Panc1 (cell line): ENCODE measurements around the gene ITPR2. TPM values are rescaled to one million over a fixed set of nuclear protein-coding genes. Genes with fewer than 3 reads are reported as not detected.

ENCODE experiments used
- ATAC-seq: fragments of 200-7000 bp; cut with Tn5 transposase; 2 replicates; pipeline ENCODE4 v1.9.1; 2020; ENCODE audit warnings: mild to moderate bottlenecking, moderate library complexity
- BruUV-seq: library from RNA; stranded (reverse); fragments of 400-500 nt; replicated peaks from 2 replicates; lab custom pipeline; 2021; lab: Mats Ljungman, UMichigan
- CTCF ChIA-PET: fragments of 300-600 bp; sonication (Branson Sonifier 250); formaldehyde crosslinking; loops from one replicate; lab custom pipeline; 2022; ENCODE audit warnings: antibody characterized with exemption; lab: Charles Lee
- POLR2A ChIA-PET: fragments of 300-600 bp; sonication (Branson Sonifier 250); formaldehyde crosslinking; loops from one replicate; lab custom pipeline; 2022; ENCODE audit warnings: antibody characterized with exemption; lab: Charles Lee
- DNase-seq: peaks from one replicate; pipeline ENCODE4 v3.0.0-alpha.2; 2010; ENCODE audit warnings: low read depth, low spot score
- H3K27ac ChIP-seq: 2 replicates; pipeline ENCODE4 v1.5.1; 2011; ENCODE audit warnings: mild to moderate bottlenecking, low read length, inconsistent platforms
- H3K27me3 ChIP-seq: fragments of 200-500 bp; sonication (Bioruptor generic); 2 replicates; pipeline ENCODE4 v1.6.0; 2014; ENCODE audit warnings: low read length, inconsistent platforms; ENCODE audit not compliant: control insufficient read depth, insufficient read depth
- H3K36me3 ChIP-seq: fragments of 200-500 bp; sonication (Bioruptor generic); 2 replicates; pipeline ENCODE4 v1.5.1; 2014; ENCODE audit warnings: inconsistent platforms, mild to moderate bottlenecking, low read length, moderate library complexity; ENCODE audit not compliant: control insufficient read depth, insufficient read depth
- H3K4me1 ChIP-seq: 2 replicates; pipeline ENCODE4 v1.5.1; 2011; ENCODE audit warnings: inconsistent platforms, mild to moderate bottlenecking, low read length, moderate library complexity; ENCODE audit not compliant: control insufficient read depth, insufficient read depth
- H3K4me3 ChIP-seq, 2 experiments: 2 replicates each; pipeline ENCODE4 v1.5.1; 2011 to 2012; ENCODE audit warnings: low read depth in 2 of 2, low read length in 2 of 2, mild to moderate bottlenecking in 2 of 2, inconsistent platforms in 1 of 2, moderate library complexity in 1 of 2
- H3K9me3 ChIP-seq: fragments of 200-500 bp; sonication (Bioruptor generic); 2 replicates; pipeline ENCODE4 v1.5.1; 2014; ENCODE audit warnings: low read depth, mild to moderate bottlenecking, inconsistent platforms, low read length, moderate library complexity; ENCODE audit not compliant: control insufficient read depth, insufficient read depth
- POLR2AphosphoS5 ChIP-seq: IDR thresholded peaks from 2 replicates; pipeline ENCODE4 v1.6.1; 2012; ENCODE audit warnings: mild to moderate bottlenecking, low read depth, low read length, moderate library complexity
- SIN3A ChIP-seq: IDR thresholded peaks from 2 replicates; pipeline ENCODE4 v1.6.1; 2012; ENCODE audit warnings: low read depth, mild to moderate bottlenecking, low read length, moderate library complexity, borderline replicate concordance; ENCODE audit not compliant: insufficient read depth
- TCF7L2 ChIP-seq: IDR thresholded peaks from 2 replicates; pipeline ENCODE4 v1.6.1; 2011; ENCODE audit warnings: mild to moderate bottlenecking, low read depth, low read length, inconsistent platforms
- in situ Hi-C: cut with HindIII; loops from 2 replicates; pipeline ENCODE4 v1.10.0; 2016; ENCODE audit warnings: low sequenced_read_pairs, low pct_unique_long_range_greater_than_20kb
- intact Hi-C: fragments of 100-400 bp; cut with micrococcal nuclease; formaldehyde crosslinking; loops from one replicate; pipeline ENCODE4 v1.10.0; 2022; ENCODE audit not compliant: unreplicated experiment
- total RNA-seq: library from RNA; stranded (reverse); gene quantifications from one replicate; pipeline ENCODE4 v1.2.1, GENCODE V29; 2021; ENCODE audit not compliant: unreplicated experiment
- TF ChIP-seq, protein P1 (sequence below): fragments of 450-650 bp; IDR thresholded peaks from 2 replicates; pipeline ENCODE4 v1.5.1; 2017; ENCODE audit warnings: mild to moderate bottlenecking
- TF ChIP-seq, protein P2 (sequence below), 2 experiments: IDR thresholded peaks; 2 replicates each; pipeline ENCODE4 v1.6.1; 2011 to 2012; ENCODE audit warnings: low read depth in 2 of 2, control low read depth in 1 of 2, low read length in 1 of 2, mild to moderate bottlenecking in 1 of 2, moderate library complexity in 1 of 2; ENCODE audit not compliant: insufficient read depth in 1 of 2

The ITPR2 gene
- total RNA-seq, 1 experiment from 2014 or later, result 41.8 TPM

DNA sequence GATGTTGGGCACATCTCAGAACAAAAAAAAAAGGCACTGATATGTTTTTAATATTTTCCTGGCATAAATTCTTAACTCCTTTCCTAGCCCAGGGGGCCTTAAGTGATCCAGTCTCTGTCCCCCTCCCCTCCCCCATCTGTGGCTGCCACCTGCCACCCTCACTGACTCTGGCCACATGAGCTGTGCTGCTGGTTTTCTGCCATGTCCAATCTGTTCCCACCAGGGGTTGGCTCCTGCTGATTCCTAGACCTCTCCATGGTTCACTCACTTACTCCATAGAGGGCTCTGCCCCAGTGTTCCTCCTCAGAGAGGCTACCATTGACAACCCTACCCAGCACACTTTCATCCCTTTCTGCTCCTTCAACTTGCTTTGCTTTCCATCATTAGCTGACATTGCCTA lies 474.3 kb downstream of the ITPR2 start:
- Histone ChIP-seq H3K9me3 (no peaks in the 10 kb centered on the region), H3K27ac (no peak overlapping the region), H3K4me1 (no peaks in the 10 kb centered on the region), H3K27me3 (no peaks in the 10 kb centered on the region), H3K36me3 (no peaks in the 10 kb centered on the region), H3K4me3 (no peak overlapping the region)
- POLR2A ChIA-PET, result interaction anchor here (0.7 kb wide), 2 partner anchors 69 to 84 kb away, joined by 3 to 4 read pairs; no protein-coding TSS in a partner anchor
- DNase-seq (no peak), ATAC-seq (no peak)
- TF ChIP-seq, protein P1, sequence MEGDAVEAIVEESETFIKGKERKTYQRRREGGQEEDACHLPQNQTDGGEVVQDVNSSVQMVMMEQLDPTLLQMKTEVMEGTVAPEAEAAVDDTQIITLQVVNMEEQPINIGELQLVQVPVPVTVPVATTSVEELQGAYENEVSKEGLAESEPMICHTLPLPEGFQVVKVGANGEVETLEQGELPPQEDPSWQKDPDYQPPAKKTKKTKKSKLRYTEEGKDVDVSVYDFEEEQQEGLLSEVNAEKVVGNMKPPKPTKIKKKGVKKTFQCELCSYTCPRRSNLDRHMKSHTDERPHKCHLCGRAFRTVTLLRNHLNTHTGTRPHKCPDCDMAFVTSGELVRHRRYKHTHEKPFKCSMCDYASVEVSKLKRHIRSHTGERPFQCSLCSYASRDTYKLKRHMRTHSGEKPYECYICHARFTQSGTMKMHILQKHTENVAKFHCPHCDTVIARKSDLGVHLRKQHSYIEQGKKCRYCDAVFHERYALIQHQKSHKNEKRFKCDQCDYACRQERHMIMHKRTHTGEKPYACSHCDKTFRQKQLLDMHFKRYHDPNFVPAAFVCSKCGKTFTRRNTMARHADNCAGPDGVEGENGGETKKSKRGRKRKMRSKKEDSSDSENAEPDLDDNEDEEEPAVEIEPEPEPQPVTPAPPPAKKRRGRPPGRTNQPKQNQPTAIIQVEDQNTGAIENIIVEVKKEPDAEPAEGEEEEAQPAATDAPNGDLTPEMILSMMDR, result no peak
- TF ChIP-seq SIN3A (no peak), POLR2AphosphoS5 (no peak), TCF7L2 (no peak)
- TF ChIP-seq, protein P2, sequence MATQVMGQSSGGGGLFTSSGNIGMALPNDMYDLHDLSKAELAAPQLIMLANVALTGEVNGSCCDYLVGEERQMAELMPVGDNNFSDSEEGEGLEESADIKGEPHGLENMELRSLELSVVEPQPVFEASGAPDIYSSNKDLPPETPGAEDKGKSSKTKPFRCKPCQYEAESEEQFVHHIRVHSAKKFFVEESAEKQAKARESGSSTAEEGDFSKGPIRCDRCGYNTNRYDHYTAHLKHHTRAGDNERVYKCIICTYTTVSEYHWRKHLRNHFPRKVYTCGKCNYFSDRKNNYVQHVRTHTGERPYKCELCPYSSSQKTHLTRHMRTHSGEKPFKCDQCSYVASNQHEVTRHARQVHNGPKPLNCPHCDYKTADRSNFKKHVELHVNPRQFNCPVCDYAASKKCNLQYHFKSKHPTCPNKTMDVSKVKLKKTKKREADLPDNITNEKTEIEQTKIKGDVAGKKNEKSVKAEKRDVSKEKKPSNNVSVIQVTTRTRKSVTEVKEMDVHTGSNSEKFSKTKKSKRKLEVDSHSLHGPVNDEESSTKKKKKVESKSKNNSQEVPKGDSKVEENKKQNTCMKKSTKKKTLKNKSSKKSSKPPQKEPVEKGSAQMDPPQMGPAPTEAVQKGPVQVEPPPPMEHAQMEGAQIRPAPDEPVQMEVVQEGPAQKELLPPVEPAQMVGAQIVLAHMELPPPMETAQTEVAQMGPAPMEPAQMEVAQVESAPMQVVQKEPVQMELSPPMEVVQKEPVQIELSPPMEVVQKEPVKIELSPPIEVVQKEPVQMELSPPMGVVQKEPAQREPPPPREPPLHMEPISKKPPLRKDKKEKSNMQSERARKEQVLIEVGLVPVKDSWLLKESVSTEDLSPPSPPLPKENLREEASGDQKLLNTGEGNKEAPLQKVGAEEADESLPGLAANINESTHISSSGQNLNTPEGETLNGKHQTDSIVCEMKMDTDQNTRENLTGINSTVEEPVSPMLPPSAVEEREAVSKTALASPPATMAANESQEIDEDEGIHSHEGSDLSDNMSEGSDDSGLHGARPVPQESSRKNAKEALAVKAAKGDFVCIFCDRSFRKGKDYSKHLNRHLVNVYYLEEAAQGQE (IDR thresholded peaks at IDR 0.05; ENCODE audit: insufficient read depth in 1 of 2, low read depth in 2 of 2, low read length in 1 of 2), result no peak
- intact Hi-C loops, result no loop called here
- BruUV-seq, result no TSS peak
- in situ Hi-C loops, result no loop called here
- CTCF ChIA-PET, result no interaction called here

- TF ChIP-seq SIN3A, result no peak
- TF ChIP-seq, protein P1, result no peak
- TF ChIP-seq, protein P2 (IDR thresholded peaks at IDR 0.05; ENCODE audit: insufficient read depth in 1 of 2, low read depth in 2 of 2, low read length in 1 of 2), result no peak
- Histone ChIP-seq H3K36me3 (no peaks in the 10 kb centered on the region), H3K9me3 (no peaks in the 10 kb centered on the region), H3K27ac (no peak overlapping the region), H3K27me3 (no peaks in the 10 kb centered on the region), H3K4me3 (no peak overlapping the region), H3K4me1 (no peaks in the 10 kb centered on the region)
- ChIA-PET CTCF (no interaction called here), POLR2A (no interaction called here)
- in situ Hi-C loops, result no loop called here
- intact Hi-C loops, result no loop called here
- no peak for ATAC-seq
- BruUV-seq, result no TSS peak
- DNase-seq, result no peak
Observed at GRCh38 chr12:26347300-26347699, 485.7 kb downstream of the ITPR2 start.
